HG03378 (cell line): ENCODE measurements around the gene SAP30BP.

ENCODE experiments used
- ATAC-seq: cut with Tn5 transposase; IDR thresholded peaks from one replicate; pipeline ENCODE4 v1.9.1; 2021; ENCODE audit warnings: mild to moderate bottlenecking, moderate library complexity; ENCODE audit not compliant: unreplicated experiment

The SAP30BP gene

GRCh38 chr17:75755990-75756389 lies 88.9 kb downstream of the SAP30BP start:
- ATAC-seq, result no peak

- ATAC-seq, result no peak
Measured at GRCh38 chr17:75756451-75757085, 89.4 kb downstream of the SAP30BP start.

- ATAC-seq, result no peak
Measured at GRCh38 chr17:75757086-75757681, 90.0 kb downstream of the SAP30BP start.
